Suprapubic skin (tissue), 3 donors: ENCODE data around the gene GABRD.

Experiments used
- CTCF ChIP-seq, 2 donors: fragments of 200-600 bp in 1 of 2; fragments of 450-650 bp in 1 of 2; sonication (generic) in 1 of 2; IDR thresholded peaks; one replicate each; pipeline ENCODE4 v1.5.1; 2016 to 2019; ENCODE audit warnings: antibody characterized with exemption in 2 of 2, mild to moderate bottlenecking in 1 of 2, moderate library complexity in 1 of 2
- EP300 ChIP-seq: sonication (generic); formaldehyde crosslinking; IDR thresholded peaks from one replicate; pipeline ENCODE4 v1.6.1; 2017; ENCODE audit warnings: antibody characterized with exemption
- POLR2A ChIP-seq, 2 donors: fragments of 450-650 bp; IDR thresholded peaks; one replicate each; pipeline ENCODE4 v1.6.1; 2017; ENCODE audit warnings: antibody characterized with exemption in 2 of 2, mild to moderate bottlenecking in 2 of 2, moderate library complexity in 2 of 2

GRCh38 chr1:1994536-1994935 is 24.6 kb upstream of the GABRD start:
- TF ChIP-seq POLR2A (IDR thresholded peaks at IDR 0.05): no peak
- no peak for TF ChIP-seq CTCF (IDR thresholded peaks at IDR 0.05)
- no peak for TF ChIP-seq EP300
